Endothelial cell of umbilical vein (primary cell): ENCODE data around the gene UBE2K. TPM values are rescaled to one million over a fixed set of nuclear protein-coding genes. Genes with fewer than 3 reads are reported as not detected.
"Not testable (repeated sequence)": the region's sequence is repeated elsewhere in the genome, so short reads cannot be mapped to it uniquely, and the experiment has no call there.

Source experiments
- BruUV-seq: library from RNA; stranded (reverse); fragments of 400-500 nt; replicated peaks from 2 replicates; lab custom pipeline; 2021; lab: Mats Ljungman, UMichigan
- CTCF ChIA-PET: fragments of 300-600, 350-600 bp; sonication (Branson Sonifier 250); formaldehyde crosslinking; loops from one replicate; lab custom pipeline; 2021; ENCODE audit warnings: antibody characterized with exemption, inconsistent platforms; lab: Charles Lee
- POLR2A ChIA-PET: fragments of 300-600, 350-600 bp; sonication (Branson Sonifier 250); formaldehyde crosslinking; loops from one replicate; lab custom pipeline; 2021; ENCODE audit warnings: antibody characterized with exemption, inconsistent platforms; lab: Charles Lee
- DNase-seq: peaks from one replicate; pipeline ENCODE4 v3.0.0-alpha.2; 2011; ENCODE audit warnings: low read depth, low spot score
- FAIRE-seq: peaks from 2 replicates; lab custom pipeline; 2011; peaks lifted over from hg19 to GRCh38; lab: Jason Lieb, UNC
- H2AFZ ChIP-seq: 2 replicates; pipeline ENCODE4 v1.6.0; 2012; ENCODE audit warnings: low read depth, low read length, control low read depth, inconsistent platforms
- H3K27ac ChIP-seq: 2 replicates; pipeline ENCODE4 v1.5.1; 2011; ENCODE audit warnings: low read depth, mild to moderate bottlenecking, control low read depth, low read length, moderate library complexity; ENCODE audit not compliant: insufficient read depth
- H3K27me3 ChIP-seq, 2 experiments: 2 replicates each; pipeline versions ENCODE4 v1.6.0 to v1.6.1; 2011; ENCODE audit warnings: low read length in 2 of 2, mixed read lengths in 1 of 2; ENCODE audit not compliant: control insufficient read depth in 2 of 2, insufficient read depth in 2 of 2
- H3K36me3 ChIP-seq, 2 experiments: 2 replicates in 1 of 2; 3 replicates in 1 of 2; pipeline ENCODE4 v1.5.1; 2011; ENCODE audit warnings: low read length in 2 of 2, mild to moderate bottlenecking in 1 of 2, moderate library complexity in 1 of 2; ENCODE audit not compliant: control insufficient read depth in 2 of 2, insufficient read depth in 2 of 2; ENCODE audit errors: extremely low read depth in 1 of 2
- H3K4me1 ChIP-seq: 3 replicates; pipeline ENCODE4 v1.5.1; 2011; ENCODE audit warnings: mild to moderate bottlenecking, low read length; ENCODE audit not compliant: control insufficient read depth, insufficient read depth; ENCODE audit errors: extremely low read depth
- H3K4me2 ChIP-seq: 2 replicates; pipeline ENCODE4 v1.6.1; 2011; ENCODE audit warnings: low read length, control low read depth, mixed read lengths; ENCODE audit not compliant: insufficient read depth
- H3K4me3 ChIP-seq, 3 experiments: fragments of 200-600 bp in 1 of 3; sonication (generic), shearing (Covaris generic) in 1 of 3; replicated peaks in 1 of 3; 2 replicates each; pipeline ENCODE4 v1.5.1; 2011 to 2016; ENCODE audit warnings: control low read depth in 3 of 3, low read length in 3 of 3, mild to moderate bottlenecking in 2 of 3, inconsistent platforms in 1 of 3, low read depth in 1 of 3, moderate library complexity in 1 of 3; ENCODE audit not compliant: insufficient read depth in 1 of 3
- H3K79me2 ChIP-seq: 2 replicates; pipeline ENCODE4 v1.6.0; 2012; ENCODE audit warnings: low read length, inconsistent platforms; ENCODE audit not compliant: control insufficient read depth, insufficient read depth
- H3K9ac ChIP-seq: replicated peaks from 2 replicates; pipeline ENCODE3; 2011; ENCODE audit warnings: low read length, control low read depth; ENCODE audit not compliant: insufficient read depth; ENCODE audit errors: extremely low read depth
- H3K9me1 ChIP-seq: replicated peaks from 3 replicates; pipeline ENCODE4 v1.6.0; 2011; ENCODE audit warnings: mild to moderate bottlenecking, low read length; ENCODE audit not compliant: control insufficient read depth, insufficient read depth; ENCODE audit errors: extremely low read depth
- H3K9me3 ChIP-seq: replicated peaks from 2 replicates; pipeline ENCODE4 v1.5.1; 2012; ENCODE audit warnings: low read length, inconsistent platforms; ENCODE audit not compliant: control insufficient read depth, insufficient read depth
- H4K20me1 ChIP-seq: replicated peaks from 2 replicates; pipeline ENCODE3; 2011; ENCODE audit warnings: mild to moderate bottlenecking, low read length; ENCODE audit not compliant: control insufficient read depth, insufficient read depth; ENCODE audit errors: extremely low read depth
- EZH2 ChIP-seq: IDR thresholded peaks from 2 replicates; pipeline ENCODE4 v1.6.1; 2012; ENCODE audit warnings: borderline replicate concordance, low read depth, mild to moderate bottlenecking, moderate library complexity, low read length, inconsistent platforms; ENCODE audit not compliant: severe bottlenecking
- FOS ChIP-seq: IDR thresholded peaks from 2 replicates; pipeline ENCODE4 v1.6.1; 2011; ENCODE audit warnings: mild to moderate bottlenecking, low read length, moderate library complexity, borderline replicate concordance; ENCODE audit not compliant: insufficient read depth
- GATA2 ChIP-seq: IDR thresholded peaks from 2 replicates; pipeline ENCODE4 v1.7.0; 2011; ENCODE audit warnings: low read depth, mild to moderate bottlenecking, moderate library complexity, mixed read lengths, low read length; ENCODE audit not compliant: insufficient read length, insufficient read depth
- JUN ChIP-seq: IDR thresholded peaks from 2 replicates; pipeline ENCODE4 v1.6.1; 2011; ENCODE audit warnings: borderline replicate concordance, low read depth; ENCODE audit not compliant: insufficient read length, insufficient read depth
- MYC ChIP-seq: IDR thresholded peaks from one replicate; pipeline ENCODE4 v1.6.1; 2011; ENCODE audit warnings: mild to moderate bottlenecking, low read depth, low read length
- POLR2A ChIP-seq: IDR thresholded peaks from 2 replicates; pipeline ENCODE4 v1.6.1; 2012; ENCODE audit warnings: low read depth, mild to moderate bottlenecking, control low read depth, low read length
- POLR2AphosphoS5 ChIP-seq: IDR thresholded peaks from 2 replicates; pipeline ENCODE4 v1.6.1; 2012; ENCODE audit warnings: low read depth, mild to moderate bottlenecking, control low read depth, low read length, moderate library complexity; ENCODE audit not compliant: insufficient read depth
- dilution Hi-C: fragments of 300-500 bp; cut with MboI; formaldehyde crosslinking; loops from one replicate; pipeline ENCODE4 v1.15.0; 2019; ENCODE audit warnings: low sequenced_read_pairs; ENCODE audit not compliant: extremely low pct_ligation_motif_present
- intact Hi-C: fragments of 100-400 bp; cut with micrococcal nuclease; formaldehyde crosslinking; loops from one replicate; pipeline ENCODE4 v1.10.0; 2022
- polyA plus RNA-seq, 4 experiments: library from polyadenylated mRNA; depleted of rRNA in 3 of 4; stranded (reverse) in 3 of 4; unstranded in 1 of 4; fragments of >200 nt; gene quantifications; 2 replicates each; pipeline versions ENCODE4 v1.2.1 to v1.2.3, GENCODE V29; 2011 to 2012; ENCODE audit warnings: missing spikeins in 1 of 4
- total RNA-seq: library from RNA; stranded (reverse); gene quantifications from 2 replicates; pipeline ENCODE4 v1.2.3, GENCODE V29; 2021
- TF ChIP-seq, protein P1 (sequence below): IDR thresholded peaks from 2 replicates; pipeline ENCODE4 v1.6.1; 2011; ENCODE audit not compliant: insufficient read depth, insufficient read length
- TF ChIP-seq, protein P2 (sequence below), 2 donors: IDR thresholded peaks; 1 replicate in 1 of 2; 2 replicates in 1 of 2; pipeline ENCODE4 v1.5.1; 2011; ENCODE audit warnings: low read length in 2 of 2, mild to moderate bottlenecking in 2 of 2, moderate library complexity in 2 of 2, control low read depth in 1 of 2, inconsistent platforms in 1 of 2, low read depth in 1 of 2; ENCODE audit not compliant: insufficient read depth in 1 of 2; ENCODE audit errors: extremely low read depth in 1 of 2

UBE2K gene
- total and polyA plus RNA-seq, 2 donors (not counting 3 experiments of a cell fraction or from before 2014, with no cell fraction given) = 32.5 to 97.8 TPM

DNA sequence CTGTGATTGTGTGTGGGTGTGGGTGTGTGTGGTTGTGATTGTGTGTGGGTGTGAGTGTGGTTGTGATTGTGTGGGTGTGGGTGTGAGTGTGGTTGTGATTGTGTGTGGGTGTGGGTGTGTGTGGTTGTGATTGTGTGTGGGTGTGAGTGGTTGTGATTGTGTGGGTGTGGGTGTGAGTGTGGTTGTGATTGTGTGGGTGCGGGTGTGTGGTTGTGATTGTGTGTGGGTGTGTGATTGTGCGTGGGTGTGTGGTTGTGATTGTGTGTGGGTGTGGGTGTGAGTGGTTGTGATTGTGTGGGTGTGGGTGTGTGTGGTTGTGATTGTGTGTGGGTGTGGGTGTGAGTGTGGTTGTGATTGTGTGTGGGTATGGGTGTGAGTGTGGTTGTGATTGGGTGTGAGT, 115.8 kb downstream of the UBE2K start:
- H3K9me1 ChIP-seq, FAIRE-seq, H3K4me1 ChIP-seq, H3K4me3 ChIP-seq, H2AFZ ChIP-seq, H3K36me3 ChIP-seq, H3K9me3 ChIP-seq, H4K20me1 ChIP-seq, H3K4me2 ChIP-seq, H3K9ac ChIP-seq, POLR2A ChIA-PET, CTCF ChIA-PET, intact Hi-C loops, H3K79me2 ChIP-seq, H3K27ac ChIP-seq, BruUV-seq, H3K27me3 ChIP-seq, DNase-seq, dilution Hi-C loops: not testable (repeated sequence)

DNA sequence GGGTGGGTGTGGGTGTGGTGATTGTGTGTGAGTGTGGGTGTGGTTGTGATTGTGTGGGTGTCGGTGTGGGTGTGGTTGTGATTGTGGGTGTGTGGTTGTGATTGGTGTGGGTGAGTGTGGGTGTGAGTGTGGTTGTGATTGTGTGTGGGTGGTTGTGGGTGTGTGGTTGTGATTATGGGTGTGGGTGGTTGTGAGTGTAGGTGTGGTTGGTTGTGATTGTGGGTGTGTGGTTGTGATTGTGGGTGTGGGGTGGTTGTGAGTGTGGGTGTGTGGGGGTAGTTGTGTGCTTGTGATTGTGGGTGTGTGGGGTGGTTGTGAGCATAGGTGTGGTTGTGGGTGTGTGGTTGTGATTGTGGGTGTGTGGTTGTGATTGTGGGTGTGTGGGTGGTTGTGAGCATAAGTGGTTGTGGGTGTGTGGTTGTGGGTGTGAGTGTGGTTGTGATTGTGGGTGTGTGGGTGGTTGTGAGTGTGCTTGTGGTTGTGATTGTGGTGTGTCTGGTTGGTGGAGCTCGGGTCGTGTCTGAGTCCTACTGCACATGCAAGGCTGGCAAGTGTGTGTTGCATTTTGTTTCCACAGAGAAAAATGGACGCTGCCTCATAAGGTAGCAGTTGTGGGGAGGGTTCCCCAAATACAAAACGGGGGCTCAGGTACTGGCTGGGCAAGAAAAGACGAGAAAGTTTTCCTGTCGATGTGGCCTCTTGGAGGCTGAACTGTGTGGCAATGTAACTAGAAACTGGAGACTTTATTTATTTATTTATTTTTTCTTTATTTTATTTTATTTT, 116.7 kb downstream of the UBE2K start:
- peaks cover 3% of the 10 kb centered on the region for H3K4me1 ChIP-seq
- intact Hi-C loops = no loop called here
- no peaks in the 10 kb centered on the region for H3K79me2 ChIP-seq
- no peak overlapping the region for H3K4me3 ChIP-seq
- no peaks in the 10 kb centered on the region for H3K27me3 ChIP-seq
- FAIRE-seq = no peak
- ChIA-PET CTCF (no interaction called here), POLR2A (no interaction called here)
- no peak overlapping the region for H3K4me2 ChIP-seq
- H3K9me1 ChIP-seq = no peaks in the 10 kb centered on the region
- TF ChIP-seq, protein P1, sequence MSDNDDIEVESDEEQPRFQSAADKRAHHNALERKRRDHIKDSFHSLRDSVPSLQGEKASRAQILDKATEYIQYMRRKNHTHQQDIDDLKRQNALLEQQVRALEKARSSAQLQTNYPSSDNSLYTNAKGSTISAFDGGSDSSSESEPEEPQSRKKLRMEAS = no peak
- TF ChIP-seq GATA2 (no peak), POLR2AphosphoS5 (no peak), EZH2 (no peak), JUN (no peak), FOS (no peak), MYC (no peak), POLR2A (no peak)
- TF ChIP-seq, protein P2, sequence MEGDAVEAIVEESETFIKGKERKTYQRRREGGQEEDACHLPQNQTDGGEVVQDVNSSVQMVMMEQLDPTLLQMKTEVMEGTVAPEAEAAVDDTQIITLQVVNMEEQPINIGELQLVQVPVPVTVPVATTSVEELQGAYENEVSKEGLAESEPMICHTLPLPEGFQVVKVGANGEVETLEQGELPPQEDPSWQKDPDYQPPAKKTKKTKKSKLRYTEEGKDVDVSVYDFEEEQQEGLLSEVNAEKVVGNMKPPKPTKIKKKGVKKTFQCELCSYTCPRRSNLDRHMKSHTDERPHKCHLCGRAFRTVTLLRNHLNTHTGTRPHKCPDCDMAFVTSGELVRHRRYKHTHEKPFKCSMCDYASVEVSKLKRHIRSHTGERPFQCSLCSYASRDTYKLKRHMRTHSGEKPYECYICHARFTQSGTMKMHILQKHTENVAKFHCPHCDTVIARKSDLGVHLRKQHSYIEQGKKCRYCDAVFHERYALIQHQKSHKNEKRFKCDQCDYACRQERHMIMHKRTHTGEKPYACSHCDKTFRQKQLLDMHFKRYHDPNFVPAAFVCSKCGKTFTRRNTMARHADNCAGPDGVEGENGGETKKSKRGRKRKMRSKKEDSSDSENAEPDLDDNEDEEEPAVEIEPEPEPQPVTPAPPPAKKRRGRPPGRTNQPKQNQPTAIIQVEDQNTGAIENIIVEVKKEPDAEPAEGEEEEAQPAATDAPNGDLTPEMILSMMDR (IDR thresholded peaks at IDR 0.05; ENCODE audit: extremely low read depth in 1 of 2, insufficient read depth in 1 of 2, low read depth in 1 of 2, low read length in 2 of 2) = no peak
- no peak overlapping the region for H2AFZ ChIP-seq
- BruUV-seq = no TSS peak
- dilution Hi-C loops = no loop called here
- no peaks in the 10 kb centered on the region for H3K36me3 ChIP-seq
- H3K27ac ChIP-seq = no peak overlapping the region
- H4K20me1 ChIP-seq = no peaks in the 10 kb centered on the region
- no peak for DNase-seq
- no peak overlapping the region for H3K9ac ChIP-seq
- no peaks in the 10 kb centered on the region for H3K9me3 ChIP-seq
